ENCODE data around the gene FUT4. TPM values are rescaled to one million over a fixed set of nuclear protein-coding genes. Genes with fewer than 3 reads are reported as not detected.
"Not testable (repeated sequence)": the region's sequence is repeated elsewhere in the genome, so short reads cannot be mapped to it uniquely, and the experiment has no call there.

Gene FUT4
- total RNA-seq, 1 experiment from 2014 or later, result 5.7 TPM

DNA sequence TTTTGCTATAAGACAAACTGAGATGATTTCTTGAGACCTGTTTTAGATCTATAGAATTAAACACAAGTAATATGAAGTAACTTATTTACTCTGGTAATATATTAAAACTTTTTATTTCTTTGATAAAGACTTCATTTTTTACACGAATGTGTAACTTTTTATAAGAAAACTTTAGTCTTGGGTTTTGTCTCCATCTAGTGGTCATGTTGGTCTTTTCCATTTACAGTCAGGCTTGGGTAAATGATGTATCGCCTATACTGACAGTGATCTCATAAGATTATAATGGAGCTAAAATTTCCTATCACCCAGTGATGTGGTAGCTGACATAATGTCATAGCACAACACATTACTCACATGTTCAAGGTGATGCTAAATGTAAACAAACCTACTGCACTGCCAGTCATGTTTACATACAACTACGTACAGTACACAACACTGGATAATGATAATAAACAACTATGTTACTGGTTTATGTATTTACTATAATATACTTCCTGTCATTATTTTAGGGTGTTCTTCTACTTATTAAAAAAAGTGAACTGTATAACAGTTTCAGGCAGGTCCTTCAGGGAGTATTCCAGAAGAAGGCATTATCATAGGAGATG lies 38.9 kb upstream of the FUT4 start:
- DNase-seq (ENCODE audit: low read depth, low spot score) (peak; percentile 51), ATAC-seq (peak; percentile 79)
- H3K4me3 ChIP-seq (replicated peaks in 1 of 2; ENCODE audit: low read depth in 1 of 2, low read length in 2 of 2), result no peak overlapping the region
- ChIA-PET POLR2A (no interaction called here), CTCF (interaction anchor here (0.6 to 3.0 kb wide), 19 partner anchors 10 to 1268 kb away, joined by 3 to 54 read pairs (median 5); partner anchors contain the start of genes ANKRD49 and MRE11), RAD21 (ENCODE audit: low non-redundant PET in 1 of 2, low total read pairs in 2 of 2, uncharacterized antibody in 2 of 2, unreplicated experiment in 2 of 2) (interaction anchor here (0.6 to 2.2 kb wide), 3 partner anchors 609 to 630 kb away, joined by 3 to 13 read pairs (median 8); no protein-coding TSS in a partner anchor)
- intact Hi-C loops (cut with micrococcal nuclease), result loop anchor here (1.0 to 10.0 kb wide), 7 partner anchors 179 to 1560 kb away; no protein-coding TSS in a partner anchor
- 0 out of 4 replicates have a peak, but pooled peaks cover 0 to 3% of the 10 kb centered on the region in 2 experiments for H3K36me3 ChIP-seq (ENCODE audit: control insufficient read depth in 1 of 2, insufficient read depth in 2 of 2, low read length in 2 of 2)
- no peaks in the 10 kb centered on the region for H3K9me3 ChIP-seq (ENCODE audit: control insufficient read depth in 1 of 2, insufficient read depth in 1 of 2, low read depth in 1 of 2, low read length in 2 of 2)
- BruUV-seq (replicated peaks), result no TSS peak
- H3K27me3 ChIP-seq (ENCODE audit: insufficient read depth, low read length), result no peaks in the 10 kb centered on the region
- no peaks in the 10 kb centered on the region for H4K20me1 ChIP-seq (ENCODE audit: insufficient read depth)
- H3K27ac ChIP-seq (ENCODE audit: low read depth, low read length), result no peak overlapping the region
- H3K79me2 ChIP-seq (ENCODE audit: insufficient read depth, low read length), result no peaks in the 10 kb centered on the region
- H2AFZ ChIP-seq (ENCODE audit: low read depth, low read length, poor library complexity, severe bottlenecking), result no peak overlapping the region
- no peaks in the 10 kb centered on the region for H3K4me1 ChIP-seq (ENCODE audit: control insufficient read depth in 1 of 2, insufficient read depth in 2 of 2, low read length in 2 of 2)
- TF ChIP-seq RAD21 (IDR thresholded peaks at IDR 0.05; ENCODE audit: low read depth), result peak; percentile 86
- no peak for TF ChIP-seq FOSL1 (IDR thresholded peaks at IDR 0.05; ENCODE audit: low read depth)
- TF ChIP-seq ZFX (IDR thresholded peaks at IDR 0.05), result no peak
- TF ChIP-seq, protein P1, sequence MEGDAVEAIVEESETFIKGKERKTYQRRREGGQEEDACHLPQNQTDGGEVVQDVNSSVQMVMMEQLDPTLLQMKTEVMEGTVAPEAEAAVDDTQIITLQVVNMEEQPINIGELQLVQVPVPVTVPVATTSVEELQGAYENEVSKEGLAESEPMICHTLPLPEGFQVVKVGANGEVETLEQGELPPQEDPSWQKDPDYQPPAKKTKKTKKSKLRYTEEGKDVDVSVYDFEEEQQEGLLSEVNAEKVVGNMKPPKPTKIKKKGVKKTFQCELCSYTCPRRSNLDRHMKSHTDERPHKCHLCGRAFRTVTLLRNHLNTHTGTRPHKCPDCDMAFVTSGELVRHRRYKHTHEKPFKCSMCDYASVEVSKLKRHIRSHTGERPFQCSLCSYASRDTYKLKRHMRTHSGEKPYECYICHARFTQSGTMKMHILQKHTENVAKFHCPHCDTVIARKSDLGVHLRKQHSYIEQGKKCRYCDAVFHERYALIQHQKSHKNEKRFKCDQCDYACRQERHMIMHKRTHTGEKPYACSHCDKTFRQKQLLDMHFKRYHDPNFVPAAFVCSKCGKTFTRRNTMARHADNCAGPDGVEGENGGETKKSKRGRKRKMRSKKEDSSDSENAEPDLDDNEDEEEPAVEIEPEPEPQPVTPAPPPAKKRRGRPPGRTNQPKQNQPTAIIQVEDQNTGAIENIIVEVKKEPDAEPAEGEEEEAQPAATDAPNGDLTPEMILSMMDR (IDR thresholded peaks at IDR 0.05 in 2 of 3, conservative IDR thresholded peaks at IDR 0.05 in 1 of 3; ENCODE audit: borderline replicate concordance in 1 of 3, insufficient read depth in 1 of 3, low read depth in 2 of 3, low read length in 2 of 3), result peak; percentile 55 to 72 (median 69)
- TF ChIP-seq, protein P2, sequence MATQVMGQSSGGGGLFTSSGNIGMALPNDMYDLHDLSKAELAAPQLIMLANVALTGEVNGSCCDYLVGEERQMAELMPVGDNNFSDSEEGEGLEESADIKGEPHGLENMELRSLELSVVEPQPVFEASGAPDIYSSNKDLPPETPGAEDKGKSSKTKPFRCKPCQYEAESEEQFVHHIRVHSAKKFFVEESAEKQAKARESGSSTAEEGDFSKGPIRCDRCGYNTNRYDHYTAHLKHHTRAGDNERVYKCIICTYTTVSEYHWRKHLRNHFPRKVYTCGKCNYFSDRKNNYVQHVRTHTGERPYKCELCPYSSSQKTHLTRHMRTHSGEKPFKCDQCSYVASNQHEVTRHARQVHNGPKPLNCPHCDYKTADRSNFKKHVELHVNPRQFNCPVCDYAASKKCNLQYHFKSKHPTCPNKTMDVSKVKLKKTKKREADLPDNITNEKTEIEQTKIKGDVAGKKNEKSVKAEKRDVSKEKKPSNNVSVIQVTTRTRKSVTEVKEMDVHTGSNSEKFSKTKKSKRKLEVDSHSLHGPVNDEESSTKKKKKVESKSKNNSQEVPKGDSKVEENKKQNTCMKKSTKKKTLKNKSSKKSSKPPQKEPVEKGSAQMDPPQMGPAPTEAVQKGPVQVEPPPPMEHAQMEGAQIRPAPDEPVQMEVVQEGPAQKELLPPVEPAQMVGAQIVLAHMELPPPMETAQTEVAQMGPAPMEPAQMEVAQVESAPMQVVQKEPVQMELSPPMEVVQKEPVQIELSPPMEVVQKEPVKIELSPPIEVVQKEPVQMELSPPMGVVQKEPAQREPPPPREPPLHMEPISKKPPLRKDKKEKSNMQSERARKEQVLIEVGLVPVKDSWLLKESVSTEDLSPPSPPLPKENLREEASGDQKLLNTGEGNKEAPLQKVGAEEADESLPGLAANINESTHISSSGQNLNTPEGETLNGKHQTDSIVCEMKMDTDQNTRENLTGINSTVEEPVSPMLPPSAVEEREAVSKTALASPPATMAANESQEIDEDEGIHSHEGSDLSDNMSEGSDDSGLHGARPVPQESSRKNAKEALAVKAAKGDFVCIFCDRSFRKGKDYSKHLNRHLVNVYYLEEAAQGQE (IDR thresholded peaks at IDR 0.05; ENCODE audit: low read depth), result no peak
- H3K9me2 ChIP-seq (ENCODE audit: insufficient read depth), result no peaks in the 10 kb centered on the region
- H3K4me2 ChIP-seq (ENCODE audit: low read length), result no peak overlapping the region
- H3K9ac ChIP-seq (ENCODE audit: low read length), result no peak overlapping the region

DNA sequence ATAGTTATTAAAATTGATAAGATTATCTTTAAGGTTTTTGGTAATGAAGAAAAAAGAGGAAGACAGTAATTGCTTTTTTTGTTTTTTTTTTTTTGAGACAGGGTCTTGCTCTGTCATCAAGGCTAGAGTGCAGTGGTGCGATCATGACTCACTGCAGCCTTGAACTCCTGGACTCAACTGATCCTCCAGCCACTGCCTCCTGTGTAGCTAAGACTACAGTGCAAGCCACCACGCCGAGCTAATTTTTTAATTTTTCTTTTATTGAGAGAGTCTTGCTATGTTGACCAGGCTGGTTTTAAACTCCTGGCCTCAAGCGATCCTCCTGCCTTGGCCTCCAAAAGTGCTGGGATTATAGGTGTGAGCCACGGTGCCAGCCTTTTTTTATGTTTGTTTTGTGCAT lies 37.2 kb upstream of the FUT4 start:
- POLR2A ChIA-PET; H3K4me1 ChIP-seq (ENCODE audit: control insufficient read depth in 1 of 2, insufficient read depth in 2 of 2, low read length in 2 of 2); H3K36me3 ChIP-seq (ENCODE audit: control insufficient read depth in 1 of 2, insufficient read depth in 2 of 2, low read length in 2 of 2); RAD21 ChIA-PET (ENCODE audit: low non-redundant PET in 1 of 2, low total read pairs in 2 of 2, uncharacterized antibody in 2 of 2, unreplicated experiment in 2 of 2); H3K9me3 ChIP-seq (ENCODE audit: control insufficient read depth in 1 of 2, insufficient read depth in 1 of 2, low read depth in 1 of 2, low read length in 2 of 2); H3K4me2 ChIP-seq (ENCODE audit: low read length); H3K27me3 ChIP-seq (ENCODE audit: insufficient read depth, low read length); H4K20me1 ChIP-seq (ENCODE audit: insufficient read depth); H3K9ac ChIP-seq (ENCODE audit: low read length); BruUV-seq (replicated peaks); H3K79me2 ChIP-seq (ENCODE audit: insufficient read depth, low read length); H3K4me3 ChIP-seq (replicated peaks in 1 of 2; ENCODE audit: low read depth in 1 of 2, low read length in 2 of 2); H3K27ac ChIP-seq (ENCODE audit: low read depth, low read length); H2AFZ ChIP-seq (ENCODE audit: low read depth, low read length, poor library complexity, severe bottlenecking); H3K9me2 ChIP-seq (ENCODE audit: insufficient read depth); DNase-seq (ENCODE audit: low read depth, low spot score); ATAC-seq: not testable (repeated sequence)
- intact Hi-C loops (cut with micrococcal nuclease), result loop anchor here (10.0 kb wide), 3 partner anchors 582 to 1562 kb away; no protein-coding TSS in a partner anchor
- CTCF ChIA-PET, result interaction anchor here (1.0 to 2.9 kb wide), 2 partner anchors 11 to 611 kb away, joined by 3 to 15 read pairs; no protein-coding TSS in a partner anchor
